Keratinocyte (primary cell): Measurements from ENCODE around the gene SF3A1. TPM values are rescaled to one million over a fixed set of nuclear protein-coding genes. Genes with fewer than 3 reads are reported as not detected.
"Not testable (repeated sequence)": the region's sequence is repeated elsewhere in the genome, so short reads cannot be mapped to it uniquely, and the experiment has no call there.

Source experiments
- DNase-seq: peaks from one replicate; pipeline ENCODE4 v3.0.0-alpha.2; 2011; ENCODE audit warnings: low read depth, missing footprints, low spot score
- FAIRE-seq: peaks from 2 replicates; lab custom pipeline; 2011; peaks lifted over from hg19 to GRCh38; lab: Jason Lieb, UNC
- H2AFZ ChIP-seq: 2 replicates; pipeline ENCODE4 v1.6.0; 2012; ENCODE audit warnings: low read length, control low read depth, inconsistent platforms; ENCODE audit not compliant: control insufficient read depth
- H3K27ac ChIP-seq: 2 replicates; pipeline ENCODE4 v1.5.1; 2011; ENCODE audit warnings: low read length; ENCODE audit not compliant: control insufficient read depth, insufficient read depth
- H3K27me3 ChIP-seq: 3 replicates; pipeline ENCODE4 v1.6.0; 2011; ENCODE audit warnings: low read length; ENCODE audit not compliant: control insufficient read depth, insufficient read depth; ENCODE audit errors: extremely low read depth
- H3K36me3 ChIP-seq, 2 experiments: 2 replicates in 1 of 2; 3 replicates in 1 of 2; pipeline ENCODE4 v1.5.1; 2011; ENCODE audit warnings: low read length in 2 of 2, mild to moderate bottlenecking in 1 of 2; ENCODE audit not compliant: control insufficient read depth in 2 of 2, insufficient read depth in 2 of 2; ENCODE audit errors: extremely low read depth in 1 of 2
- H3K4me1 ChIP-seq: 3 replicates; pipeline ENCODE4 v1.5.1; 2011; ENCODE audit warnings: low read length; ENCODE audit not compliant: control insufficient read depth, insufficient read depth; ENCODE audit errors: extremely low read depth
- H3K4me2 ChIP-seq: 3 replicates; pipeline ENCODE4 v1.6.0; 2011; ENCODE audit warnings: low read depth, low read length; ENCODE audit not compliant: control insufficient read depth, insufficient read depth; ENCODE audit errors: extremely low read depth
- H3K4me3 ChIP-seq, 3 experiments: fragments of 200-600 bp in 1 of 3; sonication (generic) in 1 of 3; 2 replicates in 2 of 3; 3 replicates in 1 of 3; pipeline ENCODE4 v1.5.1; 2011 to 2016; ENCODE audit warnings: low read length in 3 of 3, mild to moderate bottlenecking in 3 of 3, control low read depth in 2 of 3, inconsistent platforms in 1 of 3, low read depth in 1 of 3, mixed read lengths in 1 of 3, mixed run types in 1 of 3, moderate library complexity in 1 of 3; ENCODE audit not compliant: control insufficient read depth in 2 of 3, insufficient read depth in 2 of 3; ENCODE audit errors: extremely low read depth in 1 of 3
- H3K79me2 ChIP-seq: 2 replicates; pipeline ENCODE4 v1.6.0; 2012; ENCODE audit warnings: low read length; ENCODE audit not compliant: control insufficient read depth, insufficient read depth
- H3K9ac ChIP-seq: 3 replicates; pipeline ENCODE4 v1.6.0; 2011; ENCODE audit warnings: low read length; ENCODE audit not compliant: control insufficient read depth, insufficient read depth; ENCODE audit errors: extremely low read depth
- H3K9me1 ChIP-seq: 3 replicates; pipeline ENCODE4 v1.6.0; 2011; ENCODE audit warnings: low read length; ENCODE audit not compliant: control insufficient read depth, insufficient read depth; ENCODE audit errors: extremely low read depth
- H3K9me3 ChIP-seq: 2 replicates; pipeline ENCODE4 v1.5.1; 2012; ENCODE audit warnings: low read depth, low read length; ENCODE audit not compliant: control insufficient read depth
- H4K20me1 ChIP-seq: 3 replicates; pipeline ENCODE4 v1.6.0; 2011; ENCODE audit warnings: low read length; ENCODE audit not compliant: control insufficient read depth, insufficient read depth; ENCODE audit errors: extremely low read depth
- CTCF ChIP-seq, 3 experiments: IDR thresholded peaks in 1 of 3; conservative IDR thresholded peaks in 1 of 3; optimal IDR thresholded peaks in 1 of 3; 2 replicates in 2 of 3; 3 replicates in 1 of 3; pipeline versions ENCODE3 to v1.5.1; 2011; ENCODE audit warnings: low read length in 3 of 3, mild to moderate bottlenecking in 3 of 3, moderate library complexity in 2 of 3, control low read depth in 1 of 3, inconsistent platforms in 1 of 3; ENCODE audit not compliant: insufficient read depth in 2 of 3; ENCODE audit errors: extremely low read depth in 1 of 3
- EZH2 ChIP-seq: IDR thresholded peaks from one replicate; pipeline ENCODE4 v1.6.1; 2012; ENCODE audit warnings: inconsistent platforms, mild to moderate bottlenecking, low read length, moderate library complexity
- dilution Hi-C: fragments of 300-500 bp; cut with MboI; formaldehyde crosslinking; loops from one replicate; pipeline ENCODE4 v1.7.0; 2020; ENCODE audit warnings: low sequenced_read_pairs; ENCODE audit not compliant: extremely low pct_ligation_motif_present
- polyA plus RNA-seq, 5 experiments: library from polyadenylated mRNA; depleted of rRNA in 3 of 5; stranded (reverse) in 3 of 5; stranded (forward) in 1 of 5; unstranded in 1 of 5; fragments of >200 nt; gene quantifications; 1 replicate in 1 of 5; 2 replicates in 3 of 5; 3 replicates in 1 of 5; pipeline versions ENCODE4 v1.2.1 to v1.2.3, GENCODE V29; 2011 to 2012; ENCODE audit warnings: missing spikeins in 2 of 5, low read depth in 1 of 5, low replicate concordance in 1 of 5

The SF3A1 gene
- polyA plus RNA-seq, 1 donor (not counting 4 experiments of a cell fraction or from before 2014, with no cell fraction given), result 34.2 TPM

- H3K9ac ChIP-seq, result no peak overlapping the region
- no peak for TF ChIP-seq CTCF (optimal IDR thresholded peaks at IDR 0.05 in 1 of 3, IDR thresholded peaks at IDR 0.05 in 1 of 3, conservative IDR thresholded peaks at IDR 0.05 in 1 of 3; ENCODE audit: extremely low read depth in 1 of 3, insufficient read depth in 2 of 3, low read length in 3 of 3)
- TF ChIP-seq EZH2, result no peak
- H3K4me2 ChIP-seq, result no peak overlapping the region
- H2AFZ ChIP-seq, result no peak overlapping the region
- no peaks in the 10 kb centered on the region for H3K9me1 ChIP-seq
- H3K4me3 ChIP-seq, result no peak overlapping the region
- no peaks in the 10 kb centered on the region for H3K9me3 ChIP-seq
- DNase-seq (no peak), FAIRE-seq (no peak)
- no peaks in the 10 kb centered on the region for H3K27me3 ChIP-seq
- dilution Hi-C loops, result no loop called here
- H3K4me1 ChIP-seq, result peaks cover 15% of the 10 kb centered on the region
- H4K20me1 ChIP-seq, result peaks cover 4% of the 10 kb centered on the region
- peaks cover 34 to 55% of the 10 kb centered on the region in 2 experiments for H3K36me3 ChIP-seq
- H3K79me2 ChIP-seq, result peaks cover 42% of the 10 kb centered on the region
- H3K27ac ChIP-seq, result no peak overlapping the region
These were observed 49.0 kb upstream of the SF3A1 start for GRCh38 chr22:30405731-30406130.

DNA sequence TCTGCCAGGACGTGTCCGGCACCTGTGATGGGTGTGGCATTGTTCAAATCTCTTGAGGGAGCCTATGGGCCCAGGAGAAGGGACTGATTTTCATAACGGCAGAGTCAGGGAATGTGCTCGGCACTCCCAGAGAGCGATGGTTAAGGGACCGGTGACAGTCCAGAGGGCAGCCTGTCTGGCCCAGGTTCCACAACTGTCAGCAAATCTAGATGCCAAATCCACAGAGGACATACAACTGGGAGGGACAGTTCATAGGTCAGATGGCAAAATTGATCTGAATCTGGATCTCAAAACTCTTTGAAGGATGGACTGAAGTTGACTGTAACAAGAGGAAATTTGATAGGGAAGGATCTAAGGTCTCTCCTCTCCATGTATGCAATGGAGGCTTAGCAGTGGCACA, 47.6 kb upstream of the SF3A1 start:
- H2AFZ ChIP-seq, result no peak overlapping the region
- no peak for TF ChIP-seq EZH2
- no peak for TF ChIP-seq CTCF (optimal IDR thresholded peaks at IDR 0.05 in 1 of 3, IDR thresholded peaks at IDR 0.05 in 1 of 3, conservative IDR thresholded peaks at IDR 0.05 in 1 of 3; ENCODE audit: extremely low read depth in 1 of 3, insufficient read depth in 2 of 3, low read length in 3 of 3)
- dilution Hi-C loops, result no loop called here
- DNase-seq, result no peak
- peaks cover 27 to 50% of the 10 kb centered on the region in 2 experiments for H3K36me3 ChIP-seq
- H3K4me1 ChIP-seq, result peaks cover 27% of the 10 kb centered on the region
- H3K4me3 ChIP-seq, result no peak overlapping the region
- no peak overlapping the region for H3K9ac ChIP-seq
- no peak for FAIRE-seq
- no peaks in the 10 kb centered on the region for H3K9me1 ChIP-seq
- peaks cover 4% of the 10 kb centered on the region for H4K20me1 ChIP-seq
- no peaks in the 10 kb centered on the region for H3K27me3 ChIP-seq
- no peaks in the 10 kb centered on the region for H3K9me3 ChIP-seq
- no peak overlapping the region for H3K4me2 ChIP-seq
- H3K79me2 ChIP-seq, result peaks cover 55% of the 10 kb centered on the region
- H3K27ac ChIP-seq, result no peak overlapping the region

- H3K9ac ChIP-seq, H3K9me3 ChIP-seq, dilution Hi-C loops, FAIRE-seq, H3K4me3 ChIP-seq, DNase-seq, H3K4me2 ChIP-seq, H2AFZ ChIP-seq, H4K20me1 ChIP-seq, H3K27me3 ChIP-seq, H3K27ac ChIP-seq, H3K9me1 ChIP-seq: not testable (repeated sequence)
- H3K79me2 ChIP-seq, result peaks cover 69% of the 10 kb centered on the region
- peaks cover 26% of the 10 kb centered on the region for H3K4me1 ChIP-seq
- H3K36me3 ChIP-seq, result peaks cover 23 to 48% of the 10 kb centered on the region in 2 experiments
These were observed 46.0 kb upstream of the SF3A1 start for GRCh38 chr22:30402766-30403104.
